NT2/D1 (cell line): ENCODE data around the gene SCNN1G.

Source experiments
- DNase-seq: peaks from one replicate; pipeline ENCODE4 v3.0.0-alpha.2; 2011; ENCODE audit warnings: low read depth, low spot score
- H3K27me3 ChIP-seq: 2 replicates; pipeline ENCODE4 v1.6.0; 2011; ENCODE audit warnings: mild to moderate bottlenecking; ENCODE audit not compliant: insufficient read length, insufficient read depth
- H3K36me3 ChIP-seq: 2 replicates; pipeline ENCODE4 v1.6.1; 2011; ENCODE audit warnings: mild to moderate bottlenecking, low read length, mixed read lengths; ENCODE audit not compliant: insufficient read depth, insufficient read length
- H3K4me1 ChIP-seq: 2 replicates; pipeline ENCODE4 v1.5.1; 2011; ENCODE audit not compliant: insufficient read depth, insufficient read length
- H3K4me3 ChIP-seq: 2 replicates; pipeline ENCODE4 v1.5.1; 2011; ENCODE audit warnings: low read depth; ENCODE audit not compliant: insufficient read length
- H3K9ac ChIP-seq: 2 replicates; pipeline ENCODE4 v1.6.0; 2011; ENCODE audit warnings: low read depth; ENCODE audit not compliant: insufficient read length
- H3K9me3 ChIP-seq: 2 replicates; pipeline ENCODE4 v1.5.1; 2011; ENCODE audit warnings: mild to moderate bottlenecking, low read length; ENCODE audit not compliant: insufficient read depth
- SUZ12 ChIP-seq: IDR thresholded peaks from 2 replicates; pipeline ENCODE4 v1.6.1; 2011; ENCODE audit not compliant: insufficient read length, insufficient read depth; ENCODE audit errors: extremely low read depth
- YY1 ChIP-seq: IDR thresholded peaks from 2 replicates; pipeline ENCODE4 v1.6.1; 2011; ENCODE audit not compliant: insufficient read length, insufficient read depth
- ZNF274 ChIP-seq: IDR thresholded peaks from 2 replicates; pipeline ENCODE4 v1.6.1; 2011; ENCODE audit warnings: mild to moderate bottlenecking, low read depth, low read length

The SCNN1G gene

GRCh38 chr16:23146877-23147601 is 35.5 kb upstream of the SCNN1G start:
- TF ChIP-seq ZNF274 (no peak), SUZ12 (no peak), YY1 (no peak)
- Histone ChIP-seq H3K9ac (no peak overlapping the region), H3K27me3 (peaks cover 13% of the 10 kb centered on the region), H3K9me3 (no peaks in the 10 kb centered on the region), H3K4me3 (no peak overlapping the region), H3K36me3 (no peaks in the 10 kb centered on the region), H3K4me1 (peaks cover 6% of the 10 kb centered on the region)
- no peak for DNase-seq

- peak overlapping the region; percentile 82 for H3K4me3 ChIP-seq
- no peaks in the 10 kb centered on the region for H3K9me3 ChIP-seq
- H3K27me3 ChIP-seq: peaks cover 13% of the 10 kb centered on the region
- H3K4me1 ChIP-seq: peaks cover 6% of the 10 kb centered on the region
- no peak for TF ChIP-seq ZNF274
- TF ChIP-seq YY1: no peak
- no peak for TF ChIP-seq SUZ12
- DNase-seq: no peak
- H3K36me3 ChIP-seq: no peaks in the 10 kb centered on the region
- H3K9ac ChIP-seq: peak overlapping the region; percentile 92
Measured at GRCh38 chr16:23147666-23148065, 34.9 kb upstream of the SCNN1G start.

GRCh38 chr16:23148166-23148512 is 34.4 kb upstream of the SCNN1G start:
- TF ChIP-seq YY1: no peak
- TF ChIP-seq SUZ12: no peak
- DNase-seq: no peak
- no peaks in the 10 kb centered on the region for H3K36me3 ChIP-seq

GRCh38 chr16:23148513-23149266 is 33.9 kb upstream of the SCNN1G start:
- DNase-seq: no peak
- H3K27me3 ChIP-seq: peaks cover 13% of the 10 kb centered on the region
- H3K9ac ChIP-seq: peak overlapping the region; percentile 92
- H3K36me3 ChIP-seq: no peaks in the 10 kb centered on the region
- peak overlapping the region; percentile 82 for H3K4me3 ChIP-seq
- no peak for TF ChIP-seq ZNF274
- no peak for TF ChIP-seq SUZ12
- TF ChIP-seq YY1: no peak
- no peaks in the 10 kb centered on the region for H3K9me3 ChIP-seq
- peaks cover 4% of the 10 kb centered on the region for H3K4me1 ChIP-seq

More at GRCh38 chr16:23148166-23148512, 34.4 kb upstream of the SCNN1G start:
- Histone ChIP-seq H3K27me3 (peaks cover 13% of the 10 kb centered on the region), H3K4me3 (peak overlapping the region; percentile 82), H3K9ac (peak overlapping the region; percentile 92), H3K4me1 (peaks cover 6% of the 10 kb centered on the region), H3K9me3 (no peaks in the 10 kb centered on the region)

GRCh38 chr16:23149267-23149992 is 33.1 kb upstream of the SCNN1G start, which contains the start of gene USP31:
Gene USP31, minus strand, starts transcription at chr16:23149452. Its CDS starts 182 bp downstream, at chr16:23149270.
- peak; percentile 95 for DNase-seq
- Histone ChIP-seq H3K9me3 (no peaks in the 10 kb centered on the region), H3K9ac (peak within 1 kb of the TSS; percentile 92), H3K4me1 (peaks cover 4% of the 10 kb centered on the region), H3K4me3 (peak within 1 kb of the TSS; percentile 82), H3K36me3 (no peaks in the 10 kb centered on the region), H3K27me3 (peaks cover 13% of the 10 kb centered on the region)
- TF ChIP-seq SUZ12: no peak
- TF ChIP-seq YY1: peak; percentile 100

- peak overlapping the region; percentile 53 for H3K4me3 ChIP-seq
- TF ChIP-seq SUZ12 (no peak), YY1 (no peak), ZNF274 (no peak)
- peaks cover 1% of the 10 kb centered on the region for H3K4me1 ChIP-seq
- no peak overlapping the region for H3K9ac ChIP-seq
- no peak for DNase-seq
- H3K27me3 ChIP-seq: peaks cover 13% of the 10 kb centered on the region
- no peaks in the 10 kb centered on the region for H3K36me3 ChIP-seq
- H3K9me3 ChIP-seq: no peaks in the 10 kb centered on the region
Measured at GRCh38 chr16:23149993-23150364, 32.6 kb upstream of the SCNN1G start.
